Measurements from ENCODE around the gene GFI1.

GFI1 gene

DNA sequence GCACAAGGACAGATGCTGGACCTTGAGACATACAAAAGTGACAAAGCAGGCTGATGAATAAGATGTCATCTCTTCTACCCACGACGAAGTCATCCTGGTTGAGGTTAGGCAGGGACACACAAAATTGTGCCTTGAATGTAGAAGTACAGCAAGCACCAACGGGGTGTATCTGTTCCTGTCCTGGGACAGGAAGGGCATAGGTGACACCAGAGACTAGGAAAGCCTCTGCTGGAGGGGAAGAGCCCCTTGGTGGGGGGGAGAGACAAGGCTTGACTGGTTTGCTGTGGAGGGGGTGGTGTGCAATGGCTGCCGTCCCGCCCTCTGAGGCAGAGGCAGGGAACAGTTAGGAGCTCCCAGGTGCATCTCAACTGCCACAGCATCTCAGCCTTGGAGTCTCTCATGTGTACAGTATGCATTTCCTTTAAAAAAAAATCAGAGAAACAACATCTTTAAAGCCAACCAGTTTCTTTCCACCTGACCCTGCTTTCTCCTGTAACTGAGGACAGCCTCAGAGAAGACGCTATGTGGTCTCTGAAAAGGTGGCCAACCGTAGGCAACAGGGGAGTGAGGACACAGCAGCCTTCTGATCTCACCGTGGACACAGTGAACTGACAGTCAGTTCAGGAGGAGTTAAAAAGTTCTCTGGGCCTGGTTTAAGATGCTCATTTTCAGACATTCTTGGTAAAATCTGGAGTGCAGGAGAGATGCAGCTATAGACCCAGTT, 17.7 kb upstream of the GFI1 start:
- no peak for TF ChIP-seq EZH2phosphoT487 (conservative IDR thresholded peaks at IDR 0.05; ENCODE audit: low read length)
- TF ChIP-seq, protein P1, sequence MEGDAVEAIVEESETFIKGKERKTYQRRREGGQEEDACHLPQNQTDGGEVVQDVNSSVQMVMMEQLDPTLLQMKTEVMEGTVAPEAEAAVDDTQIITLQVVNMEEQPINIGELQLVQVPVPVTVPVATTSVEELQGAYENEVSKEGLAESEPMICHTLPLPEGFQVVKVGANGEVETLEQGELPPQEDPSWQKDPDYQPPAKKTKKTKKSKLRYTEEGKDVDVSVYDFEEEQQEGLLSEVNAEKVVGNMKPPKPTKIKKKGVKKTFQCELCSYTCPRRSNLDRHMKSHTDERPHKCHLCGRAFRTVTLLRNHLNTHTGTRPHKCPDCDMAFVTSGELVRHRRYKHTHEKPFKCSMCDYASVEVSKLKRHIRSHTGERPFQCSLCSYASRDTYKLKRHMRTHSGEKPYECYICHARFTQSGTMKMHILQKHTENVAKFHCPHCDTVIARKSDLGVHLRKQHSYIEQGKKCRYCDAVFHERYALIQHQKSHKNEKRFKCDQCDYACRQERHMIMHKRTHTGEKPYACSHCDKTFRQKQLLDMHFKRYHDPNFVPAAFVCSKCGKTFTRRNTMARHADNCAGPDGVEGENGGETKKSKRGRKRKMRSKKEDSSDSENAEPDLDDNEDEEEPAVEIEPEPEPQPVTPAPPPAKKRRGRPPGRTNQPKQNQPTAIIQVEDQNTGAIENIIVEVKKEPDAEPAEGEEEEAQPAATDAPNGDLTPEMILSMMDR (IDR thresholded peaks at IDR 0.05; ENCODE audit: insufficient read depth, low read length, poor library complexity, severe bottlenecking): no peak
- no peaks in the 10 kb centered on the region for H3K79me2 ChIP-seq (ENCODE audit: insufficient read depth, low read length)
- no peak overlapping the region for H3K4me3 ChIP-seq (ENCODE audit: insufficient read depth, low read length, poor library complexity, severe bottlenecking)
- no peak overlapping the region for H3K27ac ChIP-seq (ENCODE audit: low read depth, low read length)
- H4K20me1 ChIP-seq (ENCODE audit: low read depth, low read length): no peaks in the 10 kb centered on the region
- H3K4me2 ChIP-seq (ENCODE audit: low read depth, low read length, poor library complexity, severe bottlenecking): no peak overlapping the region
- no peaks in the 10 kb centered on the region for H3K27me3 ChIP-seq (ENCODE audit: low read length)
- no peaks in the 10 kb centered on the region for H3K36me3 ChIP-seq (ENCODE audit: low read length)
- H2AFZ ChIP-seq (ENCODE audit: low read depth, low read length, severe bottlenecking): no peak overlapping the region
- no peaks in the 10 kb centered on the region for H3K9me2 ChIP-seq (replicated peaks; ENCODE audit: insufficient read depth, low read length)
- H3K9me3 ChIP-seq (ENCODE audit: insufficient read depth, low read length): no peaks in the 10 kb centered on the region
- H3K9ac ChIP-seq (ENCODE audit: low read length): no peak overlapping the region
- no peaks in the 10 kb centered on the region for H3F3A ChIP-seq (ENCODE audit: insufficient read depth)

DNA sequence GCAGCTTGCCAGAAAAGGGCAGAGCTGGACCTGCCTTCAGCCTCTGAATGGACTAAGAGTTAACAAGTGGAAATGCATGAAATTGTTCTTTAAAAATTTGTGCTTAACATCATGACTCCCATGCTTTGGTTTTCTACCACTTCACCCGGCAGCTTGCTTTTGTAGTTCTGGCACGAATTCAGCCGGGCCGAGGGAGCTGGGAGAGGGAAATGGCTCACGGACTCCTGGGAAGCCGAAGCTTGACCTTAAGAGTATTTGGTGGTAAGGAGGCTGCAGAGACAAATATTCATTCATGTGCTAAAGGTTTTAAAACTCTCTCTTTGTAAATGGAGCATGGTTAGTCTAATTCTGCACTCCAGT, 17.2 kb upstream of the GFI1 start:
- no peaks in the 10 kb centered on the region for H3K27me3 ChIP-seq (ENCODE audit: low read length)
- no peak overlapping the region for H3K4me2 ChIP-seq (ENCODE audit: low read depth, low read length, poor library complexity, severe bottlenecking)
- no peaks in the 10 kb centered on the region for H4K20me1 ChIP-seq (ENCODE audit: low read depth, low read length)
- no peaks in the 10 kb centered on the region for H3F3A ChIP-seq (ENCODE audit: insufficient read depth)
- H3K9me2 ChIP-seq (replicated peaks; ENCODE audit: insufficient read depth, low read length): no peaks in the 10 kb centered on the region
- H2AFZ ChIP-seq (ENCODE audit: low read depth, low read length, severe bottlenecking): no peak overlapping the region
- TF ChIP-seq, protein P1 (IDR thresholded peaks at IDR 0.05; ENCODE audit: insufficient read depth, low read length, poor library complexity, severe bottlenecking): no peak
- TF ChIP-seq EZH2phosphoT487 (conservative IDR thresholded peaks at IDR 0.05; ENCODE audit: low read length): no peak
- H3K79me2 ChIP-seq (ENCODE audit: insufficient read depth, low read length): no peaks in the 10 kb centered on the region
- no peak overlapping the region for H3K9ac ChIP-seq (ENCODE audit: low read length)
- H3K27ac ChIP-seq (ENCODE audit: low read depth, low read length): no peak overlapping the region
- no peaks in the 10 kb centered on the region for H3K9me3 ChIP-seq (ENCODE audit: insufficient read depth, low read length)
- no peak overlapping the region for H3K4me3 ChIP-seq (ENCODE audit: insufficient read depth, low read length, poor library complexity, severe bottlenecking)
- H3K36me3 ChIP-seq (ENCODE audit: low read length): no peaks in the 10 kb centered on the region

DNA sequence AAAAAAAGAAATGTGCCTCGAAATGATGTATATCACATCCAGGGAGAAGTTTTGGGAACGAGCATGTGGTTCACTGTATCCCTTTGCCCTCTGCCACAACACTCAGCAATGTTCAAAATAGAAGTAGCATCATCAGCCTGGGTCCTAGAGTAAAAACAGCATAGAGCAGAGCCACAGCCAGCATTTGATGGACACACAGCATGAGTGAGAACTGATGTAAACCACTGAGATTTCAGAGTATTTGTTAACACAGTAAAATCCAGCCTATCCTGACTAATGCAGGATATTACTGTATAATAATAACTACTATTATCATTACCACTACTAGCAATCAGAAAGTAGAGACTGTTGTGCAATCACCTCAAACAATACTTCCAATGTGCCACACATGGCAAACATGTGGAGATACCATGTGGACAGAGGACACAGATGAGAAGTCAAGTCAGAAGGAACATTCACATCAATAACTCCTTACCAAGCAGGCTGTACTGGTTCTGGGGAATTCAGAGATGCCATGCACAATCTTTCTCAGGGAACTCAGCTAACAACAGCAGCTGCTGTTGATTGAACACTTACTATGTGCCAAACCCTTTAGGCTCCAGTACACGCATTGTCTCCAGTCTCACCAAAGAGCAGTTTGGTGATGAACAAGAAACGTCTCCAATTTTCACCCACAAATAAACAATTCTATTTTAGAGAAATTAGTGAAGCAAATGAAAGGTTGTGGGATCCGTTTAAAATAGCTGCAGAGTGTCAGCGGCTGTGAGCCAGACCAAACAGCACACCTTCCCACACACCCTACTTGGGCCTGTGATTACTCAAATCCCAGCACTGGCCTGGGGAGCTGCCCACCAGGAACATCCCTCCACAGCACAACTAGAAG, 16.6 kb upstream of the GFI1 start:
- H3K9me3 ChIP-seq (ENCODE audit: insufficient read depth, low read length): no peaks in the 10 kb centered on the region
- no peak overlapping the region for H3K4me2 ChIP-seq (ENCODE audit: low read depth, low read length, poor library complexity, severe bottlenecking)
- H3K79me2 ChIP-seq (ENCODE audit: insufficient read depth, low read length): no peaks in the 10 kb centered on the region
- H3K9me2 ChIP-seq (replicated peaks; ENCODE audit: insufficient read depth, low read length): no peaks in the 10 kb centered on the region
- no peak overlapping the region for H3K27ac ChIP-seq (ENCODE audit: low read depth, low read length)
- H2AFZ ChIP-seq (ENCODE audit: low read depth, low read length, severe bottlenecking): no peak overlapping the region
- H3K9ac ChIP-seq (ENCODE audit: low read length): no peak overlapping the region
- H3K36me3 ChIP-seq (ENCODE audit: low read length): no peaks in the 10 kb centered on the region
- no peaks in the 10 kb centered on the region for H3K27me3 ChIP-seq (ENCODE audit: low read length)
- H4K20me1 ChIP-seq (ENCODE audit: low read depth, low read length): no peaks in the 10 kb centered on the region
- no peaks in the 10 kb centered on the region for H3F3A ChIP-seq (ENCODE audit: insufficient read depth)
- H3K4me3 ChIP-seq (ENCODE audit: insufficient read depth, low read length, poor library complexity, severe bottlenecking): no peak overlapping the region
- TF ChIP-seq, protein P1 (IDR thresholded peaks at IDR 0.05; ENCODE audit: insufficient read depth, low read length, poor library complexity, severe bottlenecking): no peak
- TF ChIP-seq EZH2phosphoT487 (conservative IDR thresholded peaks at IDR 0.05; ENCODE audit: low read length): no peak
